ENCODE measurements around the gene CAMTA1. TPM values are rescaled to one million over a fixed set of nuclear protein-coding genes. Genes with fewer than 3 reads are reported as not detected.

Gene CAMTA1
- total RNA-seq, 1 donor from 2014 or later: 268 TPM

DNA sequence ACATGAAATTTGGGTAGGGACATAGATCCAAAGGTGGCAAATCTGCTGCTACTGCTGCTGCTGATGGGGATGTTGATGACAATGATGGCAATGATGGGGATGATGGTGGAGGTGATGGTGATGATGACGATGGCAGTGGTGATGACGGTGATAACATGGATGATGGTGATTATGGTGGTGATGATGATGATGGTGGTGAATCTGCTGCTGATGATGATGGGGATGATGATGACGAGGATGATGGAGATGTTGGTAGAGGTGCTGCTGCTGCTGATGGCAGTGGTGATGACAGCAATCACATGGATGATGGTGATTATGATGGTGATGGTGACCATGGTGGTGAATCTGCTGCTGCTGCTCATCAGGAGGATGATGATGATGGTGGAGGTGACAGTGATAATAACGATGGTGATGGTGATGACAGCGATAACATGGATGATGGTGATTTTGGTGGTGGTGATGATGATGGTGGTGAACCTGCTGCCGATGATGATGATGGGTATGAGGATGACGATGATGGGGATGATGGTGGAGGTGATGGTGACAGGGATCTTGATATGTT, 644.9 kb downstream of the CAMTA1 start:
- Mint-ChIP-seq H3K9me3 (no peaks in the 10 kb centered on the region), H3K27ac (no peak overlapping the region), H3K36me3 (no peaks in the 10 kb centered on the region), H3K27me3 (ENCODE audit: insufficient read depth, low read depth) (peaks cover 3% of the 10 kb centered on the region), H3K4me3 (no peak overlapping the region), H3K4me1 (peaks cover 4% of the 10 kb centered on the region)
- Histone ChIP-seq H3K4me3 (no peak overlapping the region), H3K27ac (no peak overlapping the region), H3K79me2 (ENCODE audit: low read depth) (no peaks in the 10 kb centered on the region), H3K4me2 (no peak overlapping the region), H3F3A (ENCODE audit: low read depth) (no peaks in the 10 kb centered on the region), H4K20me1 (ENCODE audit: low read depth) (no peaks in the 10 kb centered on the region), H3K27me3 (no peaks in the 10 kb centered on the region), H3K9ac (no peak overlapping the region), H2AFZ (replicated peaks) (no peak overlapping the region), H3K36me3 (no peaks in the 10 kb centered on the region), H3K9me3 (ENCODE audit: low read depth) (no peaks in the 10 kb centered on the region), H3K4me1 (peaks cover 7% of the 10 kb centered on the region)
- DNase-seq (ENCODE audit: low spot score): no peak
- TF ChIP-seq EZH2 (IDR thresholded peaks at IDR 0.05) (no peak), EZH2phosphoT487 (IDR thresholded peaks at IDR 0.05) (no peak)
- TF ChIP-seq, protein P1, sequence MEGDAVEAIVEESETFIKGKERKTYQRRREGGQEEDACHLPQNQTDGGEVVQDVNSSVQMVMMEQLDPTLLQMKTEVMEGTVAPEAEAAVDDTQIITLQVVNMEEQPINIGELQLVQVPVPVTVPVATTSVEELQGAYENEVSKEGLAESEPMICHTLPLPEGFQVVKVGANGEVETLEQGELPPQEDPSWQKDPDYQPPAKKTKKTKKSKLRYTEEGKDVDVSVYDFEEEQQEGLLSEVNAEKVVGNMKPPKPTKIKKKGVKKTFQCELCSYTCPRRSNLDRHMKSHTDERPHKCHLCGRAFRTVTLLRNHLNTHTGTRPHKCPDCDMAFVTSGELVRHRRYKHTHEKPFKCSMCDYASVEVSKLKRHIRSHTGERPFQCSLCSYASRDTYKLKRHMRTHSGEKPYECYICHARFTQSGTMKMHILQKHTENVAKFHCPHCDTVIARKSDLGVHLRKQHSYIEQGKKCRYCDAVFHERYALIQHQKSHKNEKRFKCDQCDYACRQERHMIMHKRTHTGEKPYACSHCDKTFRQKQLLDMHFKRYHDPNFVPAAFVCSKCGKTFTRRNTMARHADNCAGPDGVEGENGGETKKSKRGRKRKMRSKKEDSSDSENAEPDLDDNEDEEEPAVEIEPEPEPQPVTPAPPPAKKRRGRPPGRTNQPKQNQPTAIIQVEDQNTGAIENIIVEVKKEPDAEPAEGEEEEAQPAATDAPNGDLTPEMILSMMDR (IDR thresholded peaks at IDR 0.05): no peak

DNA sequence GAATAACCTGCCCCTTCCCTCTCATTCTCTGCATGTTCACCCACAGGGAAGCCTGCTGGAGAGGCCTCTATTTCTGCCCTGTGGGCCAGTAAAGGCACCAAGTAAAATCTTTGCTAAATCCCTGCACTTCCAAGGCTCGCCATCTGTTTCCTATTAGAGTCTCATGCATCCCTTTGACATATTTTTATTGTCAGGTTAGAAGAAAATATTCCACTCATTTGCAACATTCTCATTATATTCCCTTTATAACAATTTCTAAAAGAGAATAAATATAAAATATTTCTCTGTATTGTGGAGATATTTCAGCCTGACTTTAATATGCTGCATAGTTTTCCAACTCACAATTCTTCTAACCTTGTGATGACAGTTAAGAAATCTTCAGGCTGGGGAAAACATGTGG, 645.4 kb downstream of the CAMTA1 start:
- no peaks in the 10 kb centered on the region for H3F3A ChIP-seq (ENCODE audit: low read depth)
- H3K4me3 ChIP-seq: no peak overlapping the region
- TF ChIP-seq, protein P1 (IDR thresholded peaks at IDR 0.05): no peak
- TF ChIP-seq EZH2 (IDR thresholded peaks at IDR 0.05): no peak
- no peak for TF ChIP-seq EZH2phosphoT487 (IDR thresholded peaks at IDR 0.05)
- peaks cover 4% of the 10 kb centered on the region for H3K4me1 Mint-ChIP-seq
- no peak overlapping the region for H3K9ac ChIP-seq
- H3K27ac Mint-ChIP-seq: no peak overlapping the region
- DNase-seq (ENCODE audit: low spot score): no peak
- no peak overlapping the region for H3K27ac ChIP-seq
- H3K4me3 Mint-ChIP-seq: no peak overlapping the region
- no peaks in the 10 kb centered on the region for H3K36me3 Mint-ChIP-seq
- no peaks in the 10 kb centered on the region for H3K9me3 Mint-ChIP-seq
- H3K9me3 ChIP-seq (ENCODE audit: low read depth): no peaks in the 10 kb centered on the region
- no peaks in the 10 kb centered on the region for H3K36me3 ChIP-seq
- H2AFZ ChIP-seq (replicated peaks): no peak overlapping the region
- no peak overlapping the region for H3K4me2 ChIP-seq
- no peaks in the 10 kb centered on the region for H3K79me2 ChIP-seq (ENCODE audit: low read depth)
- no peaks in the 10 kb centered on the region for H3K27me3 ChIP-seq
- H3K27me3 Mint-ChIP-seq (ENCODE audit: insufficient read depth, low read depth): peaks cover 3% of the 10 kb centered on the region
- no peaks in the 10 kb centered on the region for H4K20me1 ChIP-seq (ENCODE audit: low read depth)
- peaks cover 7% of the 10 kb centered on the region for H3K4me1 ChIP-seq

DNA sequence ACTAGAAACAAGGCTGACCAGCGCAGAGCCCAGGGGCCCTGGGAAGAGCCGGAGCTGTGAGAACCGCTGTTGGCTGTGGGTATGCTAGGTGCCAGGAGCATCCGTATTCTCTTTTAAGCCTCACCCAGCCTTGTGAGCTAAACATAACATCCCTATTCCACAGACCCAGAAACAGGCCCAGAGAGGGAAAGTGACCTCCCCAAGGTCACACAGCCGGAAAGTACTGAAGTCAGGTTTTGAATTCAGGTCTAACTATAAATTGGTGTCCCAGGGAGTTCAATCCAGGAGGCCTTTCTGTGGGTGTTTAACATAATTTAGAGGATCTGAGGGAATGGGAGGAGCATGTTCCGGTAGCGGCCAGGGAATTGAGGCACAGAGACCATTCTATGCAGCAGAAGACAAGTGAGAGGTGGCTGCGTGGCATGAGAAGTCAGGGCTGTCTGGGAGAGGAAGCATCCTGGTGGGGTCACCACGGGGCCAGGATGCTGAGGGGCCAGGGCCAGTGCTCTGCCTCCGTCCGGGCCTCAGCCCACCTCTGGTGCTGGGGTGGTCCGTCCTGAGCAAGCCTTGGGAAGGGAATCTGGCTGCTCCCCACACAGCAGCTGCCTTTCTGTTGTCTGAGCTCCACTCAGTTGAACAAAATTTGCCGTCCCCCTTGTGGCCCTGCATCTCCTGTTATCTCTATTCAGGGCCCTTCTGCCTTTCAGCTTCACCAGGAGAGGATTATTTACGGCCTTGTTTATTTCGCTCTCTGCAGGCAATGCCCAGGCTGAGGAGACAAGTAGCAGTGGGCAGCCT, 647.0 kb downstream of the CAMTA1 start:
- Histone ChIP-seq H3K36me3 (no peaks in the 10 kb centered on the region), H2AFZ (replicated peaks) (no peak overlapping the region), H3K79me2 (ENCODE audit: low read depth) (no peaks in the 10 kb centered on the region), H3K4me1 (peaks cover 7% of the 10 kb centered on the region), H3K27ac (no peak overlapping the region), H3K9ac (no peak overlapping the region), H3K9me3 (ENCODE audit: low read depth) (no peaks in the 10 kb centered on the region), H3F3A (ENCODE audit: low read depth) (no peaks in the 10 kb centered on the region), H3K4me3 (no peak overlapping the region), H4K20me1 (ENCODE audit: low read depth) (no peaks in the 10 kb centered on the region), H3K27me3 (no peaks in the 10 kb centered on the region), H3K4me2 (no peak overlapping the region)
- no peaks in the 10 kb centered on the region for H3K36me3 Mint-ChIP-seq
- peaks cover 6% of the 10 kb centered on the region for H3K27me3 Mint-ChIP-seq (ENCODE audit: insufficient read depth, low read depth)
- peak overlapping the region; percentile 62 for H3K27ac Mint-ChIP-seq
- peaks cover 4% of the 10 kb centered on the region for H3K4me1 Mint-ChIP-seq
- H3K9me3 Mint-ChIP-seq: no peaks in the 10 kb centered on the region
- TF ChIP-seq EZH2phosphoT487 (IDR thresholded peaks at IDR 0.05) (no peak), EZH2 (IDR thresholded peaks at IDR 0.05) (no peak)
- TF ChIP-seq, protein P1 (IDR thresholded peaks at IDR 0.05): no peak
- no peak overlapping the region for H3K4me3 Mint-ChIP-seq
- DNase-seq (ENCODE audit: low spot score): peak; percentile 34

All from neural progenitor cell (in vitro differentiated cells).